K562 (cell line): ENCODE measurements around the gene IRAG1. TPM values are rescaled to one million over a fixed set of nuclear protein-coding genes. Genes with fewer than 3 reads are reported as not detected.

Experiments
- BDP1 ChIP-seq: IDR thresholded peaks from 3 replicates; pipeline ENCODE4 v1.6.1; 2011; ENCODE audit not compliant: insufficient read length, insufficient read depth
- CUX1 ChIP-seq: fragments of 200-800 bp; sonication (Bioruptor generic); IDR thresholded peaks from 2 replicates; pipeline ENCODE4 v1.6.1; 2016; ENCODE audit warnings: missing genetic modification characterization, missing compliant biosample characterization
- HNRNPUL1 ChIP-seq: fragments of 200-400 bp; formaldehyde crosslinking; IDR thresholded peaks from 2 replicates; pipeline ENCODE4 v1.6.1; 2017; ENCODE audit warnings: low read length
- REST ChIP-seq, 2 experiments: fragments of 450-650 bp; formaldehyde crosslinking in 1 of 2; IDR thresholded peaks; 2 replicates each; pipeline versions ENCODE4 v1.4.0 to v1.6.1; 2014 to 2020; ENCODE audit warnings: mild to moderate bottlenecking in 2 of 2, borderline replicate concordance in 1 of 2, low read depth in 1 of 2
- THAP7 ChIP-seq: fragments of 250-450 bp; sonication (Bioruptor Pico); IDR thresholded peaks from 2 replicates; pipeline ENCODE4 v1.5.0; 2021
- ZNF197 ChIP-seq: fragments of 200-800 bp; sonication (Bioruptor generic); IDR thresholded peaks from 2 replicates; pipeline ENCODE4 v1.6.1; 2016; ENCODE audit warnings: low read depth, missing genetic modification characterization, missing compliant biosample characterization
- polyA plus RNA-seq, 8 experiments: library from polyadenylated mRNA; depleted of rRNA in 4 of 8; stranded (reverse) in 5 of 8; unstranded in 3 of 8; fragments of >200 nt; fragmentation: Nextera tagmentation in 2 of 8; fragmentation: Illumina TruSeq in 1 of 8; extraction: Ambion mirVana in 2 of 8; extraction: Trizol in 1 of 8; gene quantifications; 2 replicates each; pipeline versions ENCODE4 v1.2.1 to v1.2.3, GENCODE V29; 2011 to 2014; ENCODE audit warnings: inconsistent platforms in 1 of 8, missing spikeins in 1 of 8
- total RNA-seq, 7 experiments: library from RNA; depleted of rRNA in 6 of 7; stranded (reverse); fragments of >200 nt in 6 of 7; fragmentation: Illumina TruSeq in 2 of 7; extraction: Trizol in 2 of 7; gene quantifications; 2 replicates each; pipeline versions ENCODE4 v1.2.1 to v1.2.3, GENCODE V29; 2011 to 2021; ENCODE audit warnings: low replicate concordance in 1 of 7

IRAG1 gene
- total and polyA plus RNA-seq, 9 of the 15 experiments (the other 6 are each of a cell fraction or from before 2014, with no cell fraction given), result 0.01 to 0.22 (median 0.09) TPM; not detected in 1

- TF ChIP-seq REST (IDR thresholded peaks at IDR 0.05; ENCODE audit: borderline replicate concordance), result no peak
- TF ChIP-seq REST (CRISPR knock-in tag; IDR thresholded peaks at IDR 0.05; ENCODE audit: low read depth), result no peak
- TF ChIP-seq CUX1, result no peak
- no peak for TF ChIP-seq BDP1
- TF ChIP-seq ZNF197 (CRISPR knock-in tag), result no peak
- no peak for TF ChIP-seq HNRNPUL1
- TF ChIP-seq THAP7, result no peak
- TF ChIP-seq, all 486 proteins: peak for 0
Observed at GRCh38 chr11:10680956-10681487, 12.5 kb downstream of the IRAG1 start (continued).
